Muscle layer of duodenum (tissue), 2 donors: ENCODE results near the gene CCDC60.

Experiments
- H3K27ac ChIP-seq: one replicate; pipeline ENCODE4 v1.7.0; 2013; ENCODE audit warnings: mild to moderate bottlenecking, low read length
- H3K27me3 ChIP-seq: one replicate; pipeline ENCODE4 v1.7.0; 2013; ENCODE audit warnings: low read depth, mild to moderate bottlenecking, control low read depth, low read length
- H3K36me3 ChIP-seq, 2 donors: one replicate each; pipeline ENCODE4 v1.7.0; 2013; ENCODE audit warnings: low read length in 2 of 2, control low read depth in 1 of 2, mild to moderate bottlenecking in 1 of 2; ENCODE audit not compliant: insufficient read depth in 2 of 2, control insufficient read depth in 1 of 2
- H3K4me1 ChIP-seq, 2 donors: one replicate each; pipeline ENCODE4 v1.7.0; 2013; ENCODE audit warnings: low read length in 2 of 2, mild to moderate bottlenecking in 2 of 2, control low read depth in 1 of 2, moderate library complexity in 1 of 2; ENCODE audit not compliant: insufficient read depth in 2 of 2, control insufficient read depth in 1 of 2
- H3K4me3 ChIP-seq, 2 donors: one replicate each; pipeline ENCODE4 v1.7.0; 2013; ENCODE audit warnings: low read length in 2 of 2, low read depth in 1 of 2, mild to moderate bottlenecking in 1 of 2
- H3K9me3 ChIP-seq, 2 donors: one replicate each; pipeline ENCODE4 v1.7.0; 2013; ENCODE audit warnings: low read length in 2 of 2, control low read depth in 1 of 2, mild to moderate bottlenecking in 1 of 2; ENCODE audit not compliant: control insufficient read depth in 1 of 2
- donor health status: healthy.

The CCDC60 gene

DNA sequence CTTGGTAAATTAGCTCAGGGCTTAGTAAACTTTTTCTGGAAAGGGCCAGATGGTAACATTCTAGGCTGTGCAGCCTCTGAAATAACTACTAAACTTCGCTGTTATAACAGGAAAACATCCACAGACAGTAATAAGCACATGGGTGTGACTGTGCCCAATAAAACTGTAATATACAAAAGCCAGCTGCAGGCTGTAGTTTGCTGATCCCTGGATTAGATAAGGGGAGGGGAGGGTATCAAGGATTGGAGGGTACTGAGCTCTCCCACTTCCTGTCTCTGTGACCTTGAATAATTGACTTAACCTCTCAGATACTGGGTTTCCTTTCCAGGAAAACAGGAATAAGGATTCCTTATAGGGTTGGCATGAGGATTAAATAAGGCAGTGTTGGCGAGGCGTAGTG is 81.2 kb downstream of the CCDC60 start:
- Histone ChIP-seq H3K27me3 (no peaks in the 10 kb centered on the region), H3K4me3 (no peak overlapping the region), H3K9me3 (no peaks in the 10 kb centered on the region), H3K36me3 (no peaks in the 10 kb centered on the region), H3K27ac (no peak overlapping the region), H3K4me1 (peaks cover 0 to 8% of the 10 kb centered on the region in 2 donors)

DNA sequence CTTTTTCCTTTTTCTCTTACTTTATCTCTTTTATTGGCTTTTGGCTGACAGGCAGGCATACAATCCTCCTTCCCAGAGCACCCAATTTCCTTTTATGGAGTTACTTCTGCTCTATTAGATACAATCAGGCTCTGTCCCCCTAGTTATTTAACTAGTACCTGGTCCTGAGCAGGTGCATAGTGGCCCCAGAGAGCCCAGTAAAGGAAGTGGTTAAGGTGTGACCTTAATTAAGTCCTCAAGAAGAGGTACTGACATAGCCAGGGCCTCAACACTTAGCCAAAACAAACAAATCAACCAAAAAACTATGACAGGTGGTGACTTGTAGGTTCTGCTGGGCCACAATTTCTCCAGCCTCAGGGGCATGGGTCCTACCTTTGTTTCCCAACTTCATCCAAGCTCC is 82.9 kb downstream of the CCDC60 start:
- H3K36me3 ChIP-seq, result no peaks in the 10 kb centered on the region
- peaks cover 0 to 4% of the 10 kb centered on the region in 2 donors for H3K4me1 ChIP-seq
- H3K27ac ChIP-seq, result no peak overlapping the region
- no peaks in the 10 kb centered on the region for H3K9me3 ChIP-seq
- H3K4me3 ChIP-seq, result no peak overlapping the region
- no peaks in the 10 kb centered on the region for H3K27me3 ChIP-seq

DNA sequence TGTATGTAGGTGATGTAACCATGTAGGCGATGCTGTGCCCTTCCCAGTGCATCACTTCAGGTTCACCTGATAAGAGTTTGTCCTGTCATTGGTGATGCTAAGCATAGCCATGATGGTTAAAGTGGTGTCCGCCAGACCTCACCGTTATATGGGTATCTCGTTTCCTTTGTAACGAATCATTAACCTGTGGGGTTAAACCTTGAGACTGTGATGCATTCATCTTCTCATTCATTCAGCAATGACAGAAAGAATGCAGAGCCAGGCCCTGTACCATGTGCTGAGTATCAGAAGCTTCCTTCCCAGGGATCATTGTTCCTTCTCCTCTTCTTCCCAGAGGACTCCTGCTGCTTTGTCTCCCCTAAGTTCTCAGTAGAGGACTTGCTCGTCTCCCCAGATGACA is 84.9 kb downstream of the CCDC60 start:
- Histone ChIP-seq H3K27me3 (no peaks in the 10 kb centered on the region), H3K9me3 (no peaks in the 10 kb centered on the region), H3K27ac (no peak overlapping the region), H3K4me3 (no peak overlapping the region), H3K36me3 (no peaks in the 10 kb centered on the region), H3K4me1 (no peaks in the 10 kb centered on the region)

DNA sequence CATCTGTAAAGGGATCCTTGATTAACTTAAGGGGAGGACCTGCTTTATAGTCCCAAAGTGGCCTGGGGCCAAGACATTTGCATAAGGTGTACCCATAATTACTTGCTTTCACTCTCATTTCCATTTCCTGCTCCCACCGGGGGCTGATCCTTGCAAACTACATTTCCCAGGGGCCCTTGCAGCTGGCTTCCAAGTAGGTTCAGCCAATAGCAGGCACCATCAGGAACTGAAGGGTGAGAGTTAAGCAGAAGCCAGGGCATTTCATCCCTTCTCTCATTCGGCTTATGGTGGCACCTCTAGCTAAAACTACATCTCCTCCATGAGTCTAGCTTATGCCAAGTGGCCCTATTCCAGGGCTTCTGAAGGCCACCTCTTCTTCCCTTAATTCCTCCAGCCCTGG is 88.8 kb downstream of the CCDC60 start:
- no peaks in the 10 kb centered on the region for H3K27me3 ChIP-seq

GRCh38 chr12:119425623-119426022 is 91.1 kb downstream of the CCDC60 start:
- Histone ChIP-seq H3K27ac (no peak overlapping the region), H3K4me3 (no peak overlapping the region), H3K9me3 (peaks cover 0 to 2% of the 10 kb centered on the region in 2 donors), H3K27me3 (no peaks in the 10 kb centered on the region), H3K4me1 (no peaks in the 10 kb centered on the region), H3K36me3 (no peaks in the 10 kb centered on the region)

More for the DNA sequence above, 88.8 kb downstream of the CCDC60 start:
- Histone ChIP-seq H3K4me3 (no peak overlapping the region), H3K9me3 (no peaks in the 10 kb centered on the region), H3K27ac (no peak overlapping the region), H3K36me3 (no peaks in the 10 kb centered on the region), H3K4me1 (no peaks in the 10 kb centered on the region)

GRCh38 chr12:119431151-119431550 is 96.6 kb downstream of the CCDC60 start:
- Histone ChIP-seq H3K27ac (no peak overlapping the region), H3K27me3 (no peaks in the 10 kb centered on the region), H3K4me3 (no peak overlapping the region), H3K36me3 (no peaks in the 10 kb centered on the region), H3K4me1 (no peaks in the 10 kb centered on the region), H3K9me3 (peaks cover 0 to 10% of the 10 kb centered on the region in 2 donors)

DNA sequence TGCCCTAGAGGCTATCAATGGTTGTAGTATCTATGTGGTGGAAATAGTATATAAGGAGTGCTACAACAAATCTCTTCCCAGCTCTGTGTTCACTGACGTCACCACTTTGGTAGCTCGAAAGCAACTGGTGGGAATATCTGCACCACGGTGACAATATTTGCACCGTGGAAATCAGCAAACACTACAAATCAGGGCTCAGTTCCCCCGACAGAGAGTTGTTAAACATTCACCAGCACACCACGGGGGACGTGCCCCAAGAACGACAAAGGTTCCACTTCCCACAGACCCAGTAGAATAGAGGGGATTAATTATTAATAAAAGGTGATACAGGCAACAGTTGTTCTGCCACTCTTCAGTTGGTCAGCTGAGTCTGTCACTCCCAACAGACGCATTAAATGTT is 98.4 kb downstream of the CCDC60 start:
- H3K4me1 ChIP-seq, result no peaks in the 10 kb centered on the region
- H3K36me3 ChIP-seq, result no peaks in the 10 kb centered on the region
- no peak overlapping the region for H3K27ac ChIP-seq
- no peak overlapping the region for H3K4me3 ChIP-seq
- no peaks in the 10 kb centered on the region for H3K27me3 ChIP-seq
- H3K9me3 ChIP-seq, result peaks cover 0 to 10% of the 10 kb centered on the region in 2 donors

GRCh38 chr12:119440803-119441360 is 106.4 kb downstream of the CCDC60 start:
- H3K9me3 ChIP-seq, result no peaks in the 10 kb centered on the region
- H3K36me3 ChIP-seq, result no peaks in the 10 kb centered on the region
- no peaks in the 10 kb centered on the region for H3K27me3 ChIP-seq
- H3K4me3 ChIP-seq, result no peak overlapping the region
- no peak overlapping the region for H3K27ac ChIP-seq
- H3K4me1 ChIP-seq, result no peaks in the 10 kb centered on the region

DNA sequence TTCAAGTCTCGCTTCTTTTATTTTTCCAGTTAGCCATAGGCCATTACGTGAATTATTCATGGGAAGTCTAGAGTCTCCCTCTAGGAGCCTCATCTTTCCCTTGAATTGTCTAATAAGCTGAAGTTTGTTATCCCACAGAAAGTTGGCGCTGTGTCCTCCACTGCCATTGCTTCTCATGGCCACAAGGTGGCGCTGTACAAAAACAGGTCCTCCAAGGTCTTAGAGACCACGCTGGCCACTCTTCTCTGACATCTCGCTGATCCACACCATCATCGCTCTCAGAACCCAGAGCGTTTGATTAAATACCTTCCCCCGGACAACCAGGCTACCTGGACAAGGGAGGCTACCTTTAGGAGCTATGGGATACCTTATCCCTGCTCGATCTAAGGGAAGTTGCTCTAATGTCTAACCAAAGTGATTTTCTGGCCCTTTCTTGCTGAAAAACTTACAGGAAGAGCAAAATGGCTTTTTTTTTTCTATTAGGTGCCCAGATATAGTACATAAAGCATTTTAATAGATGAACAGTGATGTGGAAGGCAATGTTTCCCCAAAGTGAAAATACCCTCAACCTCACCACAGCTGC is 110.0 kb downstream of the CCDC60 start:
- H3K4me1 ChIP-seq, result no peaks in the 10 kb centered on the region
- H3K9me3 ChIP-seq, result no peaks in the 10 kb centered on the region
- H3K27me3 ChIP-seq, result no peaks in the 10 kb centered on the region
- H3K4me3 ChIP-seq, result no peak overlapping the region
- no peaks in the 10 kb centered on the region for H3K36me3 ChIP-seq
- no peak overlapping the region for H3K27ac ChIP-seq

GRCh38 chr12:119446459-119446858 is 111.9 kb downstream of the CCDC60 start:
- Histone ChIP-seq H3K4me1 (no peaks in the 10 kb centered on the region), H3K9me3 (no peaks in the 10 kb centered on the region), H3K4me3 (no peak overlapping the region), H3K27ac (no peak overlapping the region), H3K27me3 (no peaks in the 10 kb centered on the region), H3K36me3 (no peaks in the 10 kb centered on the region)

DNA sequence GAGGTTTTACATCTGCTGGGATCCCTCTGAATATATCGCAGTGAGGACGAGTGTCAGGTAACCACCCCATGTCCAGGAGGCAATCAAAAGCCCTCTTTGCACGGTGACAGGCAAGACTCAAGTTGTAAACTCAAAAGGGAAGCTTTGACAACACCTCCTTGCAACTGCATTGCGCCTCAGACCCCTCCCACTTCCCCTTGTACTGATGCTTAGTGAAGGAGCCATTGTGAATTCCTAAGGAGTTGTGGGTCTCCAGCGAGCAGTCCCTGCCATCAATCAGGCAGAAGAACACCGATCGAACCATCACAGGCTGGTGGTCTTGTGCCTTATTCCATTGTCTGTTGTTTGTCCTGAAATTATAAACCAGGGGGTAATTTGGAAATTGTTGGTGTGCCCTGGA is 112.6 kb downstream of the CCDC60 start:
- no peak overlapping the region for H3K4me3 ChIP-seq
- H3K9me3 ChIP-seq, result no peaks in the 10 kb centered on the region
- H3K36me3 ChIP-seq, result no peaks in the 10 kb centered on the region
- no peaks in the 10 kb centered on the region for H3K27me3 ChIP-seq
- no peaks in the 10 kb centered on the region for H3K4me1 ChIP-seq
- H3K27ac ChIP-seq, result no peak overlapping the region

- Histone ChIP-seq H3K27me3 (no peaks in the 10 kb centered on the region), H3K4me1 (no peaks in the 10 kb centered on the region), H3K27ac (no peak overlapping the region), H3K4me3 (no peak overlapping the region), H3K9me3 (no peaks in the 10 kb centered on the region), H3K36me3 (no peaks in the 10 kb centered on the region)
Observed at GRCh38 chr12:119447618-119448017, 113.1 kb downstream of the CCDC60 start.
